GM21360 (cell line): Measurements from ENCODE around the gene PCDH17.

ENCODE experiments used
- ATAC-seq: cut with Tn5 transposase; IDR thresholded peaks from one replicate; pipeline ENCODE4 v1.9.1; 2021; ENCODE audit warnings: mild to moderate bottlenecking, moderate library complexity; ENCODE audit not compliant: unreplicated experiment

The PCDH17 gene

DNA sequence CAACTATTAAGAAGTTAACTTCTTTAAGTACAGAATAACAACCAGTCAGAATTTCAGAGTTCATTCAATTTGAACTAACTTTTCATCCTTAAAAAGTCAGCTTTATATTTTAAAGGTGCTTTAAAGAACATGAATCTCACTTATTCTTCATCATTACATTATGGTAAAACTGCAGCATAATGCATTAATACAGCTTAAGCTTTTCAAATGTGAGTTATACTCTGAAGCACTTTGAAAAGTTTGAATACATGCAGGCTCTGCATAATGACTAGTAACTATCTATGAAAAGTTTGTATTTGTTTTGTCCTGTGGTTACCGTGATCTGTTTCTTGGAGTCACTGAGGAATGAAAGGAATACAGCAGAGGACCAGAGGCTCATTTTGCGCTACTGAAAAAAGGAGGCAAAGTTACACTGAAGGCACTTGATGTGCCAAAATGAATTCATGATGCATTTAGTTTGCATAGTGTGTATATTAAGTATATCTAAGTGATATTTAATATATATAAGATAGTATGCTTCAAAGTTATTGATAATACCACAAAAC lies 4.1 kb downstream of the PCDH17 start:
- ATAC-seq: no peak

DNA sequence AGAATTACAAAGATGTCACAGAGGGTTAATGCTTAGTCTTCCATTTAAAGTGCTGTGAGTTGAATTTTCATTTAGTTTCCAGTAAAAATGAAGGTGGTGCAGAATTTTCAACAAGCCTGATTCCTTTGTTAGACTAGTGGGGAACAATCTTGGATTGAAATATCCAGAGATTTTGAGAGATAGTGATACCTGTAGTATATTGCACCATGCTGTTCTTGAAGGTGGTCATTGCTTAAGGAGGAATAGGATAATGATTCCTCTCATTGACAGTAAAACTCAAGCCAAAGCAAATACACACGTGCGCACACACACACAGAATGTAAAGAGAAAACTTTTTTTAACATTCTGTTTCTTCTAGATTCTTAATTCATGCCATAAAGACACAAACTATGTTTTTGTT lies 5.3 kb downstream of the PCDH17 start:
- ATAC-seq: no peak

GRCh38 chr13:57637515-57637914 lies 6.0 kb downstream of the PCDH17 start:
- no peak for ATAC-seq

DNA sequence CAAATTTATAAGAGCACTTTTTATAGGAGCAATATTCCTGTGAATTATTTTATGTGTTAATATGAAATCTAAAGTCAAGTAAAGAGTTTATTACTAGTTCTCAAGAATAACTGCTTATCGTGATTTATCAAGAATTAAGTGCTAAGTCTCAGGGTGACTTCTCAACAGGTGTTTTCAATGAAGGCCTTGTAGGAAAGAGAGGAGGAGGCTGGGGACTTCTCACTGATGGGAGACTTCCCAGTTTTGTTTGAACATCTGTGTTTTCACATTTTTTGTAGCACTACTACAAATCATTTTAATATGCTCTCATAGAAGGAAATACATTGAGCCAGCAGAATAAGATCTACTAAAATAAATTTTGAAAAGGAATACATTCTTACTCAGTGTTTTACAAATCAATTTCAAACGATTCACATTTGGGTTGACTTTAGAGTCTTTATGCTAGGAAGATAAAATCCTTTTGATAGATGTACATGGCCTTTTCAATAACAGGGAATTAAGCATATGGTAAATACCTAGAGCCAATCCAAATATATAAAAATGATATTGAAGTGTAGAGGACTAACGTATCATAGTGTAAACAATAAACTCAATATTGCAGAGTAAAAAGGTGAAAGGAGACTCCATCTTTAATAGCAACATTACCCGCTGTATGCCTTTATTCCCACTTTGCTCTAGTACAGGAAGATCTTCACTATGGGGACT lies 6.8 kb downstream of the PCDH17 start:
- ATAC-seq: no peak

DNA sequence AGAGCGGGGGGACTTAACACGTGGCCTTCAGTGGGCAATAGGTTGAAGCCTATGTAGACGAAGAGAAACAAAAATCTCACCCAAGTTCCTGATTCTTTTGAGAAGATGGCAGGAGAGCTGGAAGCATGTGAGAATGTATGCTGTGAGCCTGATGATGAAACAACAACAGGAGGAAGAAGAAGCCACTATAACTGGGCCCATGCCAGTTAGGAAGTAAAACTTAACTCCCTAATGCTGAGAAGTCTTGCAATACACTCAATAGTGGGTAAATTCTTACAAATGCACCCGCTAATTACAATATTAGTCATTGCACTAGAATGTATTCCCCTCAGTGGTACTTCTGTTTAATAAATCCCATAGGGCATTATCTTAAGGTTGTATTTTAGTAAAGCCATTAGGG lies 9.1 kb downstream of the PCDH17 start:
- no peak for ATAC-seq

- no peak for ATAC-seq
These were observed 9.5 kb downstream of the PCDH17 start for GRCh38 chr13:57641051-57641450.

GRCh38 chr13:57644106-57644505 lies 12.6 kb downstream of the PCDH17 start:
- ATAC-seq: no peak

- ATAC-seq: no peak
These were observed 21.9 kb downstream of the PCDH17 start for GRCh38 chr13:57653229-57653989.

DNA sequence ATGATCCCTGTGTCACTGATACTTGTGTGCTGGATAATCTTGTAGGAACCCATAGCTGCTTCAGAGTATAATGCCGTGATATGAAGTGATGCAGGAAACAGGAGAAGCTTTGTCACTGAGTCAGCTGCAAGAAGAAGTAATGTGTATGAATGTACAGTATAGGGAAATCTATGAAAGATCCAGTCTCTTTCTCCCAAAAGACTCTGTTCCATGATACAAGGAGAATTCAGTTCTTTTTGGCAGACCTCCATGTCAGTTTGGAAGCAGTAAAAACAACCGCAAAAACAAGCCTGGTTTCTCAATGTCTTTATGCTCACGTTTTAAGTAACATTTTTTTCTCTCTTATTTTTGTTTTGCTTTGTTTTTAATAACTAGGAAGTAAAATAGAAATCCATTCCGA lies 33.9 kb downstream of the PCDH17 start:
- ATAC-seq: no peak

DNA sequence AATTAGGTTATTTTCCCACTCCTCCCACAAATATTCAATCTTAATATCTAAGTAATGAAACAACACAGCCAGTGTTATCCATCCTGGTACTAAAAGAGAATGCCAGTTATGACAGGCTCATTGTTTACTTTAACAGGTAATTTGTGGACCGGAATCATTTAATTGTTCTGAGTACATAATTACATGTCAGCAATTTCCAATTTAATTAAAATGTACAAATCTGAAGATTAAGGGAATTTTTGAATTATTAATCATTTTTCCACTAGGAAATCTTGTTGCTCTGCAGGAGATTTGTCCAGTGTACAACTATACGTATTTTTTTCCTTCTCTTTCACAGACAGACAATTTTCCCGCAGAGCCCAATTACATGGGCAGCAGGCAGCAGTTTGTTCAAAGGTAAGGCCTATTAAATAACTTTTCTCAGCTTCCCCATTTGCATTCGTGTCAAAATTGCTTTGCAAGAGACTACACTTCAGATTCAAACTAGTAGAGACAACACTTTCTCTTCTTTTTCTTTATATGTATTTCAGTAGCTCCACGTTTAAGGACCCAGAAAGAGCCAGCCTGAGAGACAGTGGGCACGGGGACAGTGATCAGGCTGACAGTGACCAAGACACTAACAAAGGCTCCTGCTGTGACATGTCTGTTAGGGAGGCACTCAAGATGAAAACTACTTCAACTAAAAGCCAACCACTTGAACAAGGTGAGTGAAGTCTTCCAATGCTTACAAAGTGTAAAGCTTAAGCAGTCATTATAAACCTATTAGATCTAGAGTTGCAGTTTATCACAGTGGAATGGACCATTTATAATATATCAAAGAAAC lies 34.8 kb downstream of the PCDH17 start:
- no peak for ATAC-seq

DNA sequence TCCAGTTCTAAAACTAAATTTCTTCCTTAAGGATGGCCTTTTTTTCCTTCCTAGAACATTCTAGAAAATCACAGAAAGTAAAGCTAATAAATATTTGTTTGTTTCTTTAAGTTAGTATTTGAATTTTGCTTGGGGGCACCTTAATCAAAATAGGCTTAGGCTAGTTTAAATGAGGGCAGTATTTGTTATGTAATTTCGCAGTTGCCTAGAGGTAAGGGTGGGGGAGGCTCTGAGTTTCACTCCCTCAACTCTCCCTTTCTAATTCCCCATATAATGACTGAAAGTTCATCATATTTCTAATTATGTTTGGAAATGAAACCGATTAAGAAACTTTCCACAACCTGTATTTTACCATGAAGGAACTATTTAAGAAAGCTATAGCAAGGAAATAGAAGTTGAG lies 40.6 kb downstream of the PCDH17 start:
- no peak for ATAC-seq

DNA sequence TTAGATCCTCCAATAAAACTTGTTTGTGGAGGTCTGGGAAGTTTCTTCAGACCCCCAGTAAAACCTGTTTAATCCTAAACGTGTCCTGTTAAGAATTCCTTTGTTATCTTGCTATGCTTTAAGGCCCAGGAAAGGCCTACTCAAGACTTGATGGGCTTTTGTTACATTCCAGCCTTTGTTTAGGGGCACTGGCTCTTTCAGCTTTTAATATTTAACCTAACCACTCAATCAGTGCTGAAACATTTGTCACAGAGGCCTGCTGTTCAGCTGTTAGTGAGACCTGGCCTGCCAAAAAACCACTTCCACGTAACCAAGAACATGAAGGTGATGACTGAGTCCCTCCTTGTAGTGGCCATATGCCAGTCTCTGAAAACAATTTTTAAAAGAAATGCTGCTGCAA lies 41.7 kb downstream of the PCDH17 start:
- no peak for ATAC-seq

DNA sequence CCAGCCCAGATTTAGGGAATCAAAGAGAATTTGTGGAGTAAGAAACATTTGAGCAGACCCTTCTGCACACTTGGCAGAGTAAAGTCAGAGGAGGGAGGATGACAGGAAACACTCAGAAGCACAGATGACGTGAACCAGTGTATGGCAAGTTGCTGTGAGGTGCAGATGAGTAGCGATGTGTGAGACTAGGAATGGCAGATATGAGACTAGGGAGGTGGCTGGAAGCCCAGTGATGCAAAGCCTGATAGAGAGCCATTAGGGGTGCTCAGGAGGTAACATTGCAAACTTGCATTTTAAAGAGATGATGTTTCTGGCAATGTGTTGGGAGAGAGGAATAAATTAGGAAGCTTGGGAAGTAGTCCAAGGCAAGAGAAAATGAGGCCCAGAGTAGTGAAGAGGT lies 44.0 kb downstream of the PCDH17 start:
- no peak for ATAC-seq

DNA sequence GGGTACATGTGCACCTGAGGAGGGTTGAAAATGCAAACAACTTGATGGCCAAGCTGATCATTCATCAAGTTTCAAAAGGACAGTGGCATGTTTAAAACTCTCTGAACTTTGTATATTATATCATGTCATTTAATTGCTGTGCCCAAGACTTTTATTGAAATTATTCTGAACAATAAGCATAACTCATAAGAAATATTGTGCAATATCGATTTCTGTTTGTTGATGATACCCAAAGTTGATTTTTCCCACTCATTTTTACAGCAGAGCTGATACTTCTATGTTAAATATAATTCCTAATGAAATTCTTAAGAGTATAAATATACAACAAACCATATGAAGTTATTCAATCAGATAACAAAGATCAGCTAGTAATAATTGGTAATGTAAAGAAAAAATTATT lies 49.1 kb downstream of the PCDH17 start:
- no peak for ATAC-seq

GRCh38 chr13:57682128-57682716 lies 50.7 kb downstream of the PCDH17 start:
- no peak for ATAC-seq

DNA sequence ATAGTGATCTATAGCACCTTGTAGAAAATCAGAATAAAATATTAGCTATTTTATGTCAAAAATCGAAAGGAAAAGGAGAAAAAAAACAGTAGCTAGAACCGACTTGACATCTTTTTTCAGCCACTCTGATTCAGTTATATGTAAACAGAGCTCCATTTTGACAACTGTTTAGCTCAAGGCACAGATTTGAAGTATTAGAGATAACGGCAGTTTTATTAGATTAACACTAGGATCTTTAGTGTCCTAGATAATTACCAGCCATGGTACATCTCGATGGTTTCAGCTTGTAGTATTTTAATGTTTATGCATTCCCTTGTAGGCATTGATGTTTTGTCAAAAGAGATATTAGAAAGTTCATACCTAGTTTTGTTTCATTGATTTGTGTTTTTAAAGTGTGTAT lies 67.3 kb downstream of the PCDH17 start:
- no peak for ATAC-seq

GRCh38 chr13:57704031-57704430 lies 72.5 kb downstream of the PCDH17 start:
- ATAC-seq: no peak

DNA sequence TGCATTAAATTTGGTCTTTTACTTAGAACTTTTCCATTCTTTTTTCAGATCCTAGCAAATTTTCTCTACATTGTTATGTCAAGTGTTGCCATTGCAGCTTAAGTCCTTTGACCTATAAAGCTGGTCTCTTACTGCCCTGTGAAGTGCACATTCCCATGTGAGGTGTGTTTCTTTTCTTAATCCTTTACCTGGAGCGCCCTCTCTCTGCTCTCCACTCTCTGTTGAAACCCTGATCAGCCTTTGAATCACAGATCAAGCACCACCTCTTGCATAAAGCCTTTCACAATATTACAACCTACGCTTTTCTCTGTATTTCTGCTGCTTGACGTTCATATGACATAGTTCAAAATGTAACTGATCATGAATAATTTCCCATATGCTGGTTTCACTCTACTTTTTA lies 84.8 kb downstream of the PCDH17 start:
- no peak for ATAC-seq

GRCh38 chr13:57724486-57725272 lies 93.1 kb downstream of the PCDH17 start:
- ATAC-seq: no peak

DNA sequence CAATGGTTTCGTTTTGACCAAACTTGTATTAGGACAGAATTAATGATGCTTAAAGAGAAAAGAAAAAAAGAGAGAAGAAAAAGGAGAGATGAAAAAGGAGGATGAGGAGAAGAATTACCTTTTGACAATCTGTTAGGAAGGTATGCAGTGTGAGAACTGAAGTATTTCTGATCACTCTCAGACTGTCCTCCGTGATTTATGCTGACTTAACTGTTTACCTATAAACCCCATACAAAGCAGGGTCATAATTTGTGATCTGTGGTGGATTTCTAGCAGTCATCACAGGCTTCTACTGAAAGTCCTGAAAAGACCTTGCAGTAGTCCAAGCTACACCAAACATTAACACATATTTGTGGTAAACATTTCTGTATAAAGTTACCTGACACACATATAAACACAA lies 93.9 kb downstream of the PCDH17 start:
- ATAC-seq: no peak
